CD8-positive, alpha-beta memory T cell (primary cell): ENCODE measurements around the gene EEF2KMT. TPM values are rescaled to one million over a fixed set of nuclear protein-coding genes. Genes with fewer than 3 reads are reported as not detected.
"Not testable (repeated sequence)": the region's sequence is repeated elsewhere in the genome, so short reads cannot be mapped to it uniquely, and the experiment has no call there.

Source experiments
- CTCF ChIA-PET: fragments of 350-600 bp; sonication (Branson Sonifier 250); formaldehyde crosslinking; loops from one replicate; lab custom pipeline; 2021; ENCODE audit warnings: antibody characterized with exemption; lab: Charles Lee
- POLR2A ChIA-PET: fragments of 350-600 bp; sonication (Branson Sonifier 250); formaldehyde crosslinking; loops from one replicate; lab custom pipeline; 2021; ENCODE audit warnings: antibody characterized with exemption; lab: Charles Lee
- DNase-seq, 5 donors: peaks; one replicate each; pipeline versions ENCODE4 v3.0.0 to v3.0.0-alpha.2; 2020 to 2022; ENCODE audit warnings: mixed read lengths in 1 of 5
- H3K27ac ChIP-seq: one replicate; pipeline ENCODE4 v1.7.0; 2013; ENCODE audit warnings: low read depth, mild to moderate bottlenecking, low read length, moderate library complexity
- H3K27me3 ChIP-seq: 2 replicates; pipeline ENCODE4 v1.7.0; 2013; ENCODE audit warnings: low read length, mild to moderate bottlenecking; ENCODE audit not compliant: insufficient read depth, poor library complexity, severe bottlenecking
- H3K36me3 ChIP-seq: 2 replicates; pipeline ENCODE4 v1.7.0; 2013; ENCODE audit warnings: mild to moderate bottlenecking, low read length, moderate library complexity; ENCODE audit not compliant: insufficient read depth
- H3K4me1 ChIP-seq: 2 replicates; pipeline ENCODE4 v1.7.0; 2013; ENCODE audit warnings: mild to moderate bottlenecking, low read length, moderate library complexity; ENCODE audit not compliant: insufficient read depth
- H3K4me3 ChIP-seq: 2 replicates; pipeline ENCODE4 v1.7.0; 2013; ENCODE audit warnings: mild to moderate bottlenecking, low read length
- H3K9me3 ChIP-seq: 2 replicates; pipeline ENCODE4 v1.7.0; 2013; ENCODE audit warnings: mild to moderate bottlenecking, low read length
- H3K27ac Mint-ChIP-seq, 8 donors: one replicate each; pipeline ENCODE4 v1.8.0; 2020 to 2021; ENCODE audit warnings: mixed read lengths in 8 of 8, mild to moderate bottlenecking in 6 of 8, inconsistent platforms in 3 of 8, moderate library complexity in 3 of 8
- H3K27me3 Mint-ChIP-seq, 2 donors: one replicate each; pipeline ENCODE4 v1.8.0; 2020 to 2021; ENCODE audit warnings: mixed read lengths in 2 of 2, mild to moderate bottlenecking in 1 of 2, moderate library complexity in 1 of 2
- H3K36me3 Mint-ChIP-seq, 3 donors: one replicate each; pipeline ENCODE4 v1.8.0; 2020 to 2021; ENCODE audit warnings: mixed read lengths in 3 of 3, inconsistent platforms in 1 of 3, mild to moderate bottlenecking in 1 of 3
- H3K4me1 Mint-ChIP-seq, 3 donors: one replicate each; pipeline ENCODE4 v1.8.0; 2020 to 2021; ENCODE audit warnings: mixed read lengths in 3 of 3, inconsistent platforms in 1 of 3, mild to moderate bottlenecking in 1 of 3
- H3K4me3 Mint-ChIP-seq, 7 donors: one replicate each; pipeline ENCODE4 v1.8.0; 2020 to 2021; ENCODE audit warnings: mixed read lengths in 7 of 7, mild to moderate bottlenecking in 6 of 7, moderate library complexity in 4 of 7, inconsistent platforms in 2 of 7
- H3K9me3 Mint-ChIP-seq, 5 donors: one replicate each; pipeline ENCODE4 v1.8.0; 2020 to 2022; ENCODE audit warnings: mixed read lengths in 5 of 5, mild to moderate bottlenecking in 3 of 5, moderate library complexity in 2 of 5, inconsistent platforms in 1 of 5
- polyA plus RNA-seq: library from polyadenylated mRNA; unstranded; fragments of 300-500 nt; fragmentation: Illumina TruSeq; gene quantifications from one replicate; pipeline ENCODE4 v1.2.3, GENCODE V29; 2021
- total RNA-seq, 2 experiments: library from RNA; stranded (reverse); gene quantifications; one replicate each; pipeline ENCODE4 v1.2.3, GENCODE V29; 2021

EEF2KMT gene, protein sequence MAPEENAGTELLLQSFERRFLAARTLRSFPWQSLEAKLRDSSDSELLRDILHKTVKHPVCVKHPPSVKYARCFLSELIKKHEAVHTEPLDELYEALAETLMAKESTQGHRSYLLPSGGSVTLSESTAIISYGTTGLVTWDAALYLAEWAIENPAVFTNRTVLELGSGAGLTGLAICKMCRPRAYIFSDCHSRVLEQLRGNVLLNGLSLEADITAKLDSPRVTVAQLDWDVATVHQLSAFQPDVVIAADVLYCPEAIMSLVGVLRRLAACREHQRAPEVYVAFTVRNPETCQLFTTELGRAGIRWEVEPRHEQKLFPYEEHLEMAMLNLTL
- 10 to 100 TPM; 29.1 to 30.9 TPM for total RNA-seq
- 17.1 TPM for polyA plus RNA-seq

DNA sequence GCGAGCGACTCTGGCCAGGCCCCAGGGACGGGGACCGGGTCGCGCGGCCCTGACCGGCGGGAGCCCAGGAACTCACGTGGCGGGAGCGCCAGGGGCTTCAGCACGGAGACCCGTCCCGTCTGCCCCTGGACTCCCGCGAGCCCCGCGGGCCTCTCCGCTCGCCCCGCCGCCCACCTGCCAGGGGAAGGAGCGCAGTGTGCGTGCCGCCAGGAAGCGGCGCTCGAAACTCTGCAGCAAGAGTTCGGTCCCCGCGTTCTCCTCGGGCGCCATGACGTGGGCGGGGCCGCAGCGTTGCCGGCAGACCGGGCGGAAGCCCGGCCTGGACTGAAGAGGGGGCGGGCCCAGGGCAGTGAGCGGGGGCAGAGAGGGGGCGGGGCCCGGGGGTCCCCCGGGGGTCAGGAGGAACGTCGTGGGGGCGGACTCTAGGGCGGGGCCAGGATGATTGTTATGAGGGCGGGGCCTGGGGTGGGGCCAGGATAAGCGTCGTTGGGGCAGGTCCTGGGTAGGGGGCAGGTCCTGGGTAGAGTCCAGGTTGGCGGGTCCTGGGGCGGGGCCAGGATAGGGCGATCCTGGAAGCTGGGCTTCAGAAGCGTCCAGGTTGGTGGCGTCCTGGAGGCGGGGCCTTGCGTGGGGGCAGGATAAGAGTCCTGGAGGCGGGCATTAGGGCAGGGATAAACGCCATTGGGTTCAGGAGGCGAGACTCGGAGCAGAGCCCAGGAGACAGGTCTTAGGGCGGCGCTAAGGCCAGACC lies at the start of gene EEF2KMT:
Gene EEF2KMT (minus strand): TSS at position 326 of the 751 bp plus-strand sequence. CDS start 56 bp downstream, at position 270.
- not testable (repeated sequence) for H3K27me3 Mint-ChIP-seq, H3K9me3 Mint-ChIP-seq, H3K4me1 ChIP-seq, H3K27me3 ChIP-seq, H3K36me3 Mint-ChIP-seq, H3K36me3 ChIP-seq, H3K9me3 ChIP-seq
- Mint-ChIP-seq H3K4me3 (peak within 1 kb of the TSS; percentile 95 to 99 (median 97)), H3K27ac (peak within 1 kb of the TSS; percentile 96 to 99 (median 98)), H3K4me1 (peaks cover 11 to 13% (median 11%) of the 10 kb centered on the region in 3 donors)
- ChIA-PET POLR2A (interaction anchor here (0.6 kb wide), 1 partner anchor 24 kb away, joined by 3 read pairs; no protein-coding TSS in a partner anchor), CTCF (interaction anchor here (0.7 kb wide), 1 partner anchor 363 kb away, joined by 3 read pairs; the partner anchor contains the start of genes ANKS3 and DNAAF8)
- peak in 3 of 5 donors; percentile 88 to 95 (median 94) for DNase-seq
- H3K27ac ChIP-seq = peak within 1 kb of the TSS; percentile 57
- peak within 1 kb of the TSS; percentile 50 for H3K4me3 ChIP-seq

GRCh38 chr16:5144621-5144956 lies 47.0 kb upstream of the EEF2KMT start:
- H3K4me1 Mint-ChIP-seq, CTCF ChIA-PET, H3K9me3 Mint-ChIP-seq, POLR2A ChIA-PET, H3K27ac ChIP-seq, H3K9me3 ChIP-seq, H3K36me3 ChIP-seq, H3K36me3 Mint-ChIP-seq, H3K4me3 Mint-ChIP-seq, DNase-seq, H3K4me3 ChIP-seq, H3K27ac Mint-ChIP-seq, H3K4me1 ChIP-seq, H3K27me3 ChIP-seq: not testable (repeated sequence)
- H3K27me3 Mint-ChIP-seq = peaks cover 12 to 25% of the 10 kb centered on the region in 2 donors

DNA sequence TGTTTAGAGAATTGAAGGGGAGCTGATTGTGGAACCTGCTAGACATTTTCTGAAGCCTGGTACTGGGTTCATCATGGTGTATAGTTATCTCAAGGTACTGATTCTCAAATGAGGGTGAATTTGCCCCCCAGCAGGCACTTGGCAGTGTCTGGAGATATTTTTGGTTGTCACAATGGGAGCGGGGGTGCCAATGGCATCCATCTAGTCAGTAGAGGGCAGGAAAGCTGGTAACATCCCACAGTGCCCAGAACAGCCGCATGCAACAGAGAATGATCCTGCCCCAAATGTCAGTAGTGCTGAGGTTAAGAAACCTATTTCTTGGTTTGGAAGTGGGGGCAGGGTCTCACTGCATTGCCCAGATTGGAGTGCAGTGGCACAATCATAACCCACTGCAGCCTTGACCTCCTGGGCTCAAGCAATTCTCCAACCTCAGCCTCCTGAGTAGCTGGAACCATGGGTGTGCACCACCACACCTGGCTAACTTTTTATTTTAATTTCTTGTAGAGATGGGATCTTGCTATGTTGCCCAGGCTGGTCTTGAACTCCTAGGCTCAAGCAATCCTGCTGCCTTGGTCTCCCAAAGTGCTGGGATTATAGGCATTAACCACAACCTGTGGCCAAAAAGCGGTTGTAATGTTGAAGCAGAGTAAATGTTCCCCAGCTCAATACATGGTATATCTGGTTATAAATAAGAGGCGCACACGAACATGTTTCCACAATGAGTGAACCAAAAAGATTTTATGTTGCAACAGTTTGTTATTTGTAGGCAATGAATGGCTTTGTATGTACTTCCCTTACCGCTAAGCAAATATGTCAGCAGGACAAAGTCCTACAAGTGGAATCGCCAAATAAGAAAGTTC lies 46.4 kb upstream of the EEF2KMT start:
- ChIA-PET CTCF (no interaction called here), POLR2A (no interaction called here)
- Histone ChIP-seq H3K4me3 (no peak overlapping the region), H3K36me3 (no peaks in the 10 kb centered on the region), H3K27me3 (no peaks in the 10 kb centered on the region), H3K9me3 (no peaks in the 10 kb centered on the region), H3K27ac (no peak overlapping the region), H3K4me1 (no peaks in the 10 kb centered on the region)
- peaks cover 0 to 2% (median 0%) of the 10 kb centered on the region in 5 donors for H3K9me3 Mint-ChIP-seq
- no peaks in the 10 kb centered on the region for H3K4me1 Mint-ChIP-seq
- DNase-seq = no peak
- no peak overlapping the region for H3K27ac Mint-ChIP-seq
- H3K27me3 Mint-ChIP-seq = peaks cover 12 to 29% of the 10 kb centered on the region in 2 donors
- H3K36me3 Mint-ChIP-seq = no peaks in the 10 kb centered on the region
- no peak overlapping the region for H3K4me3 Mint-ChIP-seq

DNA sequence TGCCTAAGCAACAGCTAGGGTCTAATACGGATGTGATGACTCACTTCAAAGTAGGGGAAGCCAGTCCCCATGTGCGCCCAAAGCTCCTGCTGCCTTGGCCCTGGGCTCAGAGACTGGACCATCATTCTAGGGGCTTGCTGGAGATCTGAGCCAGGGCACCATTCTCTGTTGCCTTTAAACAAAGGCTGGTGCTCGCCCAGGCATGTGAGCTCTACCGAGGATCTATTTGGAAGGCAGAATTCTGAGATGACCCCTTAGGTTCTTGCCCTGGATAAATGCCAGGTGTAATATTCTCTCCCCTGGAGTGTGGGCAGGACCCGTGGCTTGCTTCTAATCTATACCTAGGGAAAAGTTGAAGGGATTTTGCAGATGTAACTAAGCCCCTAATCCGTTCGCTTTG lies 42.6 kb upstream of the EEF2KMT start:
- H3K4me1 ChIP-seq, H3K4me3 Mint-ChIP-seq, DNase-seq, H3K9me3 Mint-ChIP-seq, H3K36me3 Mint-ChIP-seq, CTCF ChIA-PET, H3K4me3 ChIP-seq, H3K27me3 ChIP-seq, POLR2A ChIA-PET, H3K27ac Mint-ChIP-seq, H3K9me3 ChIP-seq, H3K36me3 ChIP-seq, H3K27ac ChIP-seq, H3K4me1 Mint-ChIP-seq: not testable (repeated sequence)
- H3K27me3 Mint-ChIP-seq = peaks cover 9 to 42% of the 10 kb centered on the region in 2 donors

DNA sequence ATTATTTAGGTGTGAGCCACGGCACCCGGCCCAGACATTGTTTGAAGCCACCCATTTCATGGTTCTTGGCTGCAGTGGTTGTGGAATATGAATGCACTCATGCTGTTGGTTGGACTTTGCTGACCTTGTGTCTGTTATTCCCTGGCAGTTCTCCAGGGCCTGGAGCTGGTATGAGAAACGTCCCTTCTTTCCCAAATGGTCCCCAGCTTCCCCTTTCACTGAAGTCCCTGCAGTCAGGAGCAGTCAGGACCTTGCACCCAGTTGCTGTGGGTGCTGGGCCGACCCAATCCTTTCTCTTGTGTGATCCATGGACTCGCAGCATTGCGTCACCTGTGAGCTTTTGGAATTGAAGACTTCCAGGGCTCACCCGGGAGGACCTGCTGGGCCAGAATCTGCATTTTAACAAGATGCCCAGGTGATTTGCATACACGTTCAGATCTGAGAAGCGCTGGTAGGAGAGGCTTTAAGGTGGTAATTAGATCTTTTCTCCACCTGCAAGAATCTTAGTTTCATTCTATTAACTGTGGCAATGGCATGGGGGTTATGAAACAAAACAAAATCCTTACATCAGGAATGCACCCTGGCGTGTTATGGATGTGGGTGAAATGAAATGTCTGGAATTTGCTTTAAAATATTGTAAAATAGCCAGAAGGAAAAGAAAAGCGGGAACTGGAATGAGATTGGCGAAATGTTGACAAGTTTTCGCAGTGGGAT lies 37.3 kb upstream of the EEF2KMT start:
- H3K27ac ChIP-seq, H3K4me3 ChIP-seq, DNase-seq, H3K4me1 Mint-ChIP-seq, H3K36me3 Mint-ChIP-seq, H3K36me3 ChIP-seq, H3K4me3 Mint-ChIP-seq, H3K27me3 ChIP-seq, CTCF ChIA-PET, H3K9me3 ChIP-seq, H3K4me1 ChIP-seq, H3K9me3 Mint-ChIP-seq, POLR2A ChIA-PET, H3K27ac Mint-ChIP-seq: not testable (repeated sequence)
- peaks cover 16 to 52% of the 10 kb centered on the region in 2 donors for H3K27me3 Mint-ChIP-seq

DNA sequence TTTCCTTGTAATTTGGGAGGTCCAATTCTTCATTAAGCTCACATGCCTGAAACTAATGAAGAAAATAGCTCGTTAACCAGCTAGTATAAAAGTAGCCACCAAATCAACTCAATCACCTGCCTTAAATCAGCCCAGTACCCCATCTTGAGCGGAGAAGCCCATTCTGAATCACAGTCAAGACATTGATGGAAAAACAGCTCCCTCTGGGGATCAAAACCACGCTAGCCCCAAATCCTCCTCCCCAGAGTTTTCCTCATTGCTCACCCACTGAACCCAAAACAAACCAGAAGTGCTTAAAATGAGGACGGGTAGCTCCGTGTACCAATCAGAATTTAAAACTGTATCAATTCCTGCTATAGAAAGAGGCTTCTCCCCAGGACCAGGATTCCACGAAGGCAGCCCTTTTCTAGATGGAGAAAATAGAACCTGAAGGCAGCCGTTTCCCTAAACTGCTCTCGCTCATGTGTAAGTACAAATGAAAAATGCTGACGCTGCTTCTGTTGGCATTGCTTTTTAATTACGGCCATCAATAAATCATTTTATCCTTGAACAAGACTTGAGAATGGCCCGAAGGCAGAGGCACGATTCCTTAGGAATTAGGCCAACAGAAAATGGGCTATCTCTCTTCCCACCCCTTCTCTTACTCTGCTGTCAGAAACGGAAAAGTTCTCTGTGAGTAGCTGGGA lies 35.5 kb upstream of the EEF2KMT start:
- POLR2A ChIA-PET, CTCF ChIA-PET: not testable (repeated sequence)

DNA sequence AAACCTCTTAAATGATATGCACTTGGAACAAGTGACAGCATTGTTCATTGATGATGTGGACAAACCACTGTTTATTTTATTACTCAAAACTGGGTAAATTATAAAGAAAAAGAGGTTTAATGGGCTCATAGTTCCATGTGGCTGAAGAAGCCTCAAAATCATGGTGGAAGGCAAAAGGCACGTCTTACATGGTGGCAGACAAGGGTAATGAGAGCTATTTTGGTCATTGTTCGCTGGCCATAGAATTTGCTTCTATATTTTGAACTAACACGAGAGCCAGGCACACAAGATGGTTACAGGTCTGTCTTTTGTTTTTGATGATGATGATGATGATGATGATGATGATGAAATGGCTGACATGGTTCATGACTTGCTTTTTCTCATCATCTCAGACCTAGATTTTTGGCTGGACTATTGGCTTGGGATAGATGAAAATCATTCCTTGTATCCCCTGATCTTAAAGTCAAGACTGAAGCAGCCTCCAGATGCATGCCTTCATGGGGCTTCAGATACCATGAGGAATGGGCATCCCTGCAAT lies 33.9 kb upstream of the EEF2KMT start:
- H3K36me3 Mint-ChIP-seq, H3K27me3 ChIP-seq, DNase-seq, H3K4me3 Mint-ChIP-seq, H3K9me3 Mint-ChIP-seq, H3K4me1 ChIP-seq, POLR2A ChIA-PET, H3K27ac Mint-ChIP-seq, H3K36me3 ChIP-seq, H3K9me3 ChIP-seq, CTCF ChIA-PET, H3K27ac ChIP-seq, H3K4me3 ChIP-seq, H3K4me1 Mint-ChIP-seq: not testable (repeated sequence)
- peaks cover 18 to 45% of the 10 kb centered on the region in 2 donors for H3K27me3 Mint-ChIP-seq

More for the DNA sequence above, 35.5 kb upstream of the EEF2KMT start:
- H3K27me3 ChIP-seq, H3K9me3 ChIP-seq, H3K4me1 Mint-ChIP-seq, H3K36me3 Mint-ChIP-seq, DNase-seq, H3K4me3 Mint-ChIP-seq, H3K27ac ChIP-seq, H3K36me3 ChIP-seq, H3K9me3 Mint-ChIP-seq, H3K4me1 ChIP-seq, H3K4me3 ChIP-seq, H3K27ac Mint-ChIP-seq: not testable (repeated sequence)
- peaks cover 19 to 55% of the 10 kb centered on the region in 2 donors for H3K27me3 Mint-ChIP-seq
